Suprapubic skin (tissue), 3 donors: ENCODE data around the gene MAEA.

Source experiments
- POLR2AphosphoS5 ChIP-seq, 3 donors: sonication (generic); formaldehyde crosslinking; IDR thresholded peaks; one replicate each; pipeline ENCODE4 v1.6.1; 2017; ENCODE audit warnings: antibody characterized with exemption in 3 of 3
- TF ChIP-seq, protein P1 (sequence below), 2 donors: fragments of 200-600 bp in 1 of 2; fragments of 450-650 bp in 1 of 2; sonication (generic) in 1 of 2; IDR thresholded peaks; one replicate each; pipeline ENCODE4 v1.5.1; 2016 to 2019; ENCODE audit warnings: antibody characterized with exemption in 2 of 2, mild to moderate bottlenecking in 1 of 2, moderate library complexity in 1 of 2

GRCh38 chr4:1375051-1375721 is 85.5 kb downstream of the MAEA start:
- TF ChIP-seq, protein P1, sequence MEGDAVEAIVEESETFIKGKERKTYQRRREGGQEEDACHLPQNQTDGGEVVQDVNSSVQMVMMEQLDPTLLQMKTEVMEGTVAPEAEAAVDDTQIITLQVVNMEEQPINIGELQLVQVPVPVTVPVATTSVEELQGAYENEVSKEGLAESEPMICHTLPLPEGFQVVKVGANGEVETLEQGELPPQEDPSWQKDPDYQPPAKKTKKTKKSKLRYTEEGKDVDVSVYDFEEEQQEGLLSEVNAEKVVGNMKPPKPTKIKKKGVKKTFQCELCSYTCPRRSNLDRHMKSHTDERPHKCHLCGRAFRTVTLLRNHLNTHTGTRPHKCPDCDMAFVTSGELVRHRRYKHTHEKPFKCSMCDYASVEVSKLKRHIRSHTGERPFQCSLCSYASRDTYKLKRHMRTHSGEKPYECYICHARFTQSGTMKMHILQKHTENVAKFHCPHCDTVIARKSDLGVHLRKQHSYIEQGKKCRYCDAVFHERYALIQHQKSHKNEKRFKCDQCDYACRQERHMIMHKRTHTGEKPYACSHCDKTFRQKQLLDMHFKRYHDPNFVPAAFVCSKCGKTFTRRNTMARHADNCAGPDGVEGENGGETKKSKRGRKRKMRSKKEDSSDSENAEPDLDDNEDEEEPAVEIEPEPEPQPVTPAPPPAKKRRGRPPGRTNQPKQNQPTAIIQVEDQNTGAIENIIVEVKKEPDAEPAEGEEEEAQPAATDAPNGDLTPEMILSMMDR (IDR thresholded peaks at IDR 0.05): no peak
- TF ChIP-seq POLR2AphosphoS5 (IDR thresholded peaks at IDR 0.05): no peak
